ENCODE measurements around the gene SRGAP2B. TPM values are rescaled to one million over a fixed set of nuclear protein-coding genes. Genes with fewer than 3 reads are reported as not detected.
"Not testable (repeated sequence)": the region's sequence is repeated elsewhere in the genome, so short reads cannot be mapped to it uniquely, and the experiment has no call there.

The SRGAP2B gene
- total RNA-seq, 2 donors from 2014 or later, result 16.2 to 22.5 TPM

DNA sequence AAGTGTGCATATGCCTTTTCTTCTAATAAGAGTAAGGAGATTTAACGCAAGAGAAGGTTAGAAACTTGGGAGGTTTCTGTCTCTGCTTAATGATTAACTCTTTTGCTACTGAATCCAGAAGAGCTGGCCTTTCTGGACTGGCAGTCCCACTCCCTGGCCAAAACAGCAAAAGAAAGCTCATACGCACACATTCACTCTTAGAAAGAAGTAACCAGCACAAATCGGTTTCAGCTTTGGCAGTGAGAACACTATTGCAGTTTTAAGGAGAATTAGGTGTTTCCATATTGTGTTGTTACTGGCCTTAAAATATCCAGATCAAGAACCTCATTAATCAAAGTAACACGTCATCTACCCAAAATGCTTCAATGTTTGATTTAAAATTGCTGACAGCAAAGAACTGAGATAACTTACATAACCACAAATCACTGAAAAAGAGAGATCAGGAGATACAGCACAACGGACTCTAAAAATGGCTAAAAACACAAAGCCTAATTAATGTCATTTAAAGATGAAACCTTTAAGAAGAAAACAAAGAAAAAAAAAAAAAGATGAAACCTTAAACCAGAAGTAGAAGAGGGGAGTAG is 16.2 kb downstream of the SRGAP2B start:
- H3K36me3 ChIP-seq; H3K27ac ChIP-seq; H3K4me3 ChIP-seq; H3K9me3 ChIP-seq; H3K27me3 ChIP-seq (replicated peaks; ENCODE audit: insufficient read depth); DNase-seq (ENCODE audit: low spot score); ATAC-seq (ENCODE audit: insufficient number of reproducible peaks, low FRiP score, low read depth); H3K4me1 ChIP-seq (ENCODE audit: control insufficient read depth in 1 of 2, low read depth in 2 of 2): not testable (repeated sequence)

DNA sequence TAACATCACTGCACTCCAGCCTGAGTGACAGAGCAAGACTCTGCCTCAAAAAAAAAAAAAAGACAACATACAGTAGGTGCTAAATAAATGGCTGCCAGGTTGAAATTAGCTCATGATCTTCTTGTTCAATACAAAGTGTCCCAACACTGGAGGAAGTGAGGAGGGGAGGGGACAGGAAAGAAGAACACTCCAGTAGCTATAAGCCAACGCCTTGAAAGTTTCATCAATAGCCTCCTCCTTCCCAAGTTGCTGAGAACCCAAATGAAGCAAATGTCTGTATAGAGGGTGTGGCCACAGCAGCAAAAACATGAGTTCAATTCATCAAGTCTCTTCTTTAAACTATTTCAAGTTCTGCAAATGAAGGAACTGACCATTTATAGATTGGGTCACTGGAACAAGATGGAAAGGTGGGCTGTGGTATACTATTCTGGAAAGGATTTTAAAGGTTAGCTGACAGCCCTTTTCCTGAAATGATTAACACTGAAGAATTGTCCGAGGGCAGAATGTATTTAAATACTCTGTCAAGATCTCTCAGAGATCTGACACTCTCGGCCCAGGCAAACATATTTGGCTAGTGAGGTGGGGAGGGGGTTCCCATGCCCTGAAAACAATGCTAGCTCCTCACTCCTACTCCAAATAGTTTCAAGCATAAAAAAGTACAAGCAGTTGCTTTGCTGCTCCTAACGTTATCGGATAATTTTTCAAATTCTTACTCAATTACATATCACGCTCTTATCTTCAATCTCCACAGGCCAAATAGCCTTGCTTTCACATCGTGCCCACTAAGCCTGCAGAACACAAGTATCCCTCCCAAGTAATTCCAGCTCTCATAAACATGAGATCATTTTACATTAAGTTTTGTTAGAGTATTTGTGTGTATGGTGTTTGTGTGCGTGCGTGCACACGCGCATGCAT is 17.0 kb downstream of the SRGAP2B start:
- H3K9me3 ChIP-seq; ATAC-seq (ENCODE audit: insufficient number of reproducible peaks, low FRiP score, low read depth); H3K27ac ChIP-seq; H3K4me3 ChIP-seq; H3K36me3 ChIP-seq; H3K27me3 ChIP-seq (replicated peaks; ENCODE audit: insufficient read depth); H3K4me1 ChIP-seq (ENCODE audit: control insufficient read depth in 1 of 2, low read depth in 2 of 2); DNase-seq (ENCODE audit: low spot score): not testable (repeated sequence)

- ATAC-seq (ENCODE audit: insufficient number of reproducible peaks, low FRiP score, low read depth); H3K27ac ChIP-seq; H3K9me3 ChIP-seq; H3K4me3 ChIP-seq; DNase-seq (ENCODE audit: low spot score); H3K27me3 ChIP-seq (replicated peaks; ENCODE audit: insufficient read depth); H3K36me3 ChIP-seq; H3K4me1 ChIP-seq (ENCODE audit: control insufficient read depth in 1 of 2, low read depth in 2 of 2): not testable (repeated sequence)
Observed at GRCh38 chr1:145076877-145077276, 18.3 kb downstream of the SRGAP2B start.

- not testable (repeated sequence) for H3K4me3 ChIP-seq; H3K4me1 ChIP-seq (ENCODE audit: control insufficient read depth in 1 of 2, low read depth in 2 of 2); H3K27me3 ChIP-seq (replicated peaks; ENCODE audit: insufficient read depth); H3K27ac ChIP-seq; DNase-seq (ENCODE audit: low spot score); ATAC-seq (ENCODE audit: insufficient number of reproducible peaks, low FRiP score, low read depth); H3K36me3 ChIP-seq; H3K9me3 ChIP-seq
Observed at GRCh38 chr1:145074021-145074559, 21.0 kb downstream of the SRGAP2B start.

DNA sequence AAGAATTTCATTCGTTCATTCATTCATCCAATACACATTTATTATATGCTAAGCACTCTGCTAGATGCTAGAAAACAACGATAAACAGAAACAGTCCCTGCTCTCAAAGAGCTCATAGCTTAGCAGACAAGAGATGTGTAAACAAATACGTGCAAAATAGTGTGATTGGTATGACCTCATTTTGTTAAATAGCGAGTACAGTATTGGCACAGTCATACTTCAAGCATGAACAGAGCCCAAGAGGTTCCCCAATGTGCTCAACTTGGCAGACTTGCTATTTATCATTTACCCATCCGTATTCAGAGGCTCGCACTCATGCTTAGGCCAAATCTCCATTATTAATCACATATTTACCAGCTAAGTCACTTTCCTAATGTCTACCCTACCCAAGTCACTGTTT is 23.6 kb downstream of the SRGAP2B start:
- not testable (repeated sequence) for H3K4me1 ChIP-seq (ENCODE audit: control insufficient read depth in 1 of 2, low read depth in 2 of 2)

GRCh38 chr1:145066486-145066885 is 28.6 kb downstream of the SRGAP2B start:
- H3K4me3 ChIP-seq; H3K27me3 ChIP-seq (replicated peaks; ENCODE audit: insufficient read depth); DNase-seq (ENCODE audit: low spot score); H3K4me1 ChIP-seq (ENCODE audit: control insufficient read depth in 1 of 2, low read depth in 2 of 2); H3K36me3 ChIP-seq; H3K9me3 ChIP-seq; ATAC-seq (ENCODE audit: insufficient number of reproducible peaks, low FRiP score, low read depth); H3K27ac ChIP-seq: not testable (repeated sequence)

More for the DNA sequence above, 23.6 kb downstream of the SRGAP2B start:
- H3K4me3 ChIP-seq; H3K27me3 ChIP-seq (replicated peaks; ENCODE audit: insufficient read depth); ATAC-seq (ENCODE audit: insufficient number of reproducible peaks, low FRiP score, low read depth); H3K9me3 ChIP-seq; H3K27ac ChIP-seq; DNase-seq (ENCODE audit: low spot score); H3K36me3 ChIP-seq: not testable (repeated sequence)

DNA sequence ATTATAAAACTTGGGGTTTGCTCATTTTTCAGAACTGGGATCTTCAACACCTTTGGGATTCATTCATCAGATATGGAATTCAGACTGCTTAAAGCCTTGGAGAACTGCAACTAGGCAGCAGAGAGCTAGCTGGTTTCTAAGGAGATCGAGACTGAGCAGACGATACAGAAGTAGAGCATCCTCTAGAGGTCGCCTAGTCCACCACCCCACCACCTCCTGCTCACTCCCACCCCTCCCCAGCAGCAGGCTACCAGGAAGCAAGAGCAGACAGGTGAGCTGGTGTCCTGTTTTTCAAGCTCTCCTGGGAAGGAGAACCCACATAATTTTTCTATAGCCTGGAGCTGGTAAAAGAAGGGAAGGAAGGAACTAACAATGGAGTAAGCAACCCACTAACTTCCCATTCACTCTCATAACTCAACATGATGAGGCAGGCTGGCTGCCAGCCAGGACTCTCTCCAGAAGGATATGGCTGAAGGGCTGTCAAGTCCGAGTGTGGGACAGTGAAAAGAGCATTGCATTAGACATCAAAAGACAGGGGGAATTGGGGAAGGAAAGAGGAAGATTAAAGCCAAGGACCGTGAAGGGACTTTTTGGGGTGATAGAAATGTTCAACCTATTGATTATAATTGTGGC is 29.8 kb downstream of the SRGAP2B start:
- H3K36me3 ChIP-seq; H3K4me1 ChIP-seq (ENCODE audit: control insufficient read depth in 1 of 2, low read depth in 2 of 2); H3K27me3 ChIP-seq (replicated peaks; ENCODE audit: insufficient read depth); H3K27ac ChIP-seq; ATAC-seq (ENCODE audit: insufficient number of reproducible peaks, low FRiP score, low read depth); DNase-seq (ENCODE audit: low spot score); H3K4me3 ChIP-seq; H3K9me3 ChIP-seq: not testable (repeated sequence)

GRCh38 chr1:145063941-145064648 is 31.0 kb downstream of the SRGAP2B start:
- not testable (repeated sequence) for H3K4me3 ChIP-seq; ATAC-seq (ENCODE audit: insufficient number of reproducible peaks, low FRiP score, low read depth); H3K27ac ChIP-seq; DNase-seq (ENCODE audit: low spot score); H3K36me3 ChIP-seq; H3K27me3 ChIP-seq (replicated peaks; ENCODE audit: insufficient read depth); H3K9me3 ChIP-seq; H3K4me1 ChIP-seq (ENCODE audit: control insufficient read depth in 1 of 2, low read depth in 2 of 2)

DNA sequence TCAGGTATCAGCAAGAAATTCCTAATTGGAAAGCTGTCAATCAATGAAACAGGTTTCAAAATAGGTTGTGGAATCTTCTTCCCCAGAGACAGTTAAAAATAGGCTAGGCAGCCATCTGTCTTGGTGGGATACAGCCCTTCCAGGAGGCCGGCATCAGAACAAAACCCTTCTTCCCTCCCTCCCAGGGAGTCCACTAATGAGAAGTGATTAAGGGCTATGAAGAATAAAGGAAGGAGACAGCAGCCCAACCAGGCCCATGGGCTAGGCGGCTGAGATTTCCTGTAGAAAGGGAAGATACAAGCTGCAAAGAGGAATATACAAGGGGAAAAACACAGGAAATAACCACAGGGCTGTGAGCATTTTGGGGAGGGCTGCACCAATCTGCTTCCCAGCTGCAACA is 31.8 kb downstream of the SRGAP2B start:
- ATAC-seq (ENCODE audit: insufficient number of reproducible peaks, low FRiP score, low read depth); H3K27ac ChIP-seq; H3K36me3 ChIP-seq; H3K27me3 ChIP-seq (replicated peaks; ENCODE audit: insufficient read depth); H3K9me3 ChIP-seq; DNase-seq (ENCODE audit: low spot score); H3K4me3 ChIP-seq; H3K4me1 ChIP-seq (ENCODE audit: control insufficient read depth in 1 of 2, low read depth in 2 of 2): not testable (repeated sequence)

- not testable (repeated sequence) for ATAC-seq (ENCODE audit: insufficient number of reproducible peaks, low FRiP score, low read depth); H3K4me3 ChIP-seq; H3K9me3 ChIP-seq; H3K4me1 ChIP-seq (ENCODE audit: control insufficient read depth in 1 of 2, low read depth in 2 of 2); DNase-seq (ENCODE audit: low spot score); H3K27ac ChIP-seq; H3K36me3 ChIP-seq; H3K27me3 ChIP-seq (replicated peaks; ENCODE audit: insufficient read depth)
Observed at GRCh38 chr1:145058184-145058583, 36.9 kb downstream of the SRGAP2B start.

GRCh38 chr1:145055217-145055760 is 39.8 kb downstream of the SRGAP2B start:
- not testable (repeated sequence) for H3K36me3 ChIP-seq; H3K9me3 ChIP-seq; ATAC-seq (ENCODE audit: insufficient number of reproducible peaks, low FRiP score, low read depth); H3K27me3 ChIP-seq (replicated peaks; ENCODE audit: insufficient read depth); H3K27ac ChIP-seq; DNase-seq (ENCODE audit: low spot score); H3K4me1 ChIP-seq (ENCODE audit: control insufficient read depth in 1 of 2, low read depth in 2 of 2); H3K4me3 ChIP-seq
